Caco-2 (cell line): Measurements from ENCODE around the gene IMPDH2. TPM values are rescaled to one million over a fixed set of nuclear protein-coding genes. Genes with fewer than 3 reads are reported as not detected.

Experiments
- BruUV-seq: library from RNA; stranded (reverse); fragments of 400-500 nt; replicated peaks from 2 replicates; lab custom pipeline; 2021; lab: Mats Ljungman, UMichigan
- CTCF ChIA-PET: fragments of 300-600 bp; sonication (Branson Sonifier 250); formaldehyde crosslinking; loops from one replicate; lab custom pipeline; 2022; ENCODE audit warnings: antibody characterized with exemption; lab: Charles Lee
- POLR2A ChIA-PET: fragments of 300-600 bp; sonication (Branson Sonifier 250); formaldehyde crosslinking; loops from one replicate; lab custom pipeline; 2022; ENCODE audit warnings: antibody characterized with exemption; lab: Charles Lee
- DNase-seq, 2 experiments: peaks; one replicate each; pipeline versions ENCODE4 v3.0.0 to v3.0.0-alpha.2; 2020 to 2022
- H3K27me3 ChIP-seq: replicated peaks from 2 replicates; pipeline ENCODE4 v1.6.0; 2011; ENCODE audit warnings: low read length; ENCODE audit not compliant: control insufficient read depth, insufficient read depth
- H3K36me3 ChIP-seq: 2 replicates; pipeline ENCODE4 v1.5.1; 2011; ENCODE audit warnings: low read length; ENCODE audit not compliant: control insufficient read depth, insufficient read depth
- H3K4me1 ChIP-seq: fragments of 250-450 bp; sonication (Bioruptor Pico); 2 replicates; pipeline ENCODE4 v1.5.1; 2020; ENCODE audit warnings: mild to moderate bottlenecking
- H3K4me3 ChIP-seq: 2 replicates; pipeline ENCODE4 v1.5.1; 2011; ENCODE audit warnings: low read depth, mild to moderate bottlenecking, control low read depth, low read length
- H3K9me3 ChIP-seq: fragments of 250-450 bp; sonication (Bioruptor Pico); 2 replicates; pipeline ENCODE4 v1.5.1; 2020; ENCODE audit warnings: mild to moderate bottlenecking, moderate library complexity
- H3K27ac Mint-ChIP-seq: one replicate; pipeline ENCODE4 v1.8.0; 2022; ENCODE audit warnings: mixed read lengths; ENCODE audit not compliant: unreplicated experiment
- H3K27me3 Mint-ChIP-seq: one replicate; pipeline ENCODE4 v1.8.0; 2022; ENCODE audit warnings: mixed read lengths; ENCODE audit not compliant: insufficient read depth, unreplicated experiment
- H3K36me3 Mint-ChIP-seq: one replicate; pipeline ENCODE4 v1.8.0; 2022; ENCODE audit warnings: mild to moderate bottlenecking, mixed read lengths; ENCODE audit not compliant: insufficient read depth, unreplicated experiment
- H3K4me1 Mint-ChIP-seq: one replicate; pipeline ENCODE4 v1.8.0; 2022; ENCODE audit warnings: low read depth, mixed read lengths; ENCODE audit not compliant: unreplicated experiment
- H3K4me3 Mint-ChIP-seq: one replicate; pipeline ENCODE4 v1.8.0; 2022; ENCODE audit warnings: mild to moderate bottlenecking, moderate library complexity, mixed read lengths; ENCODE audit not compliant: unreplicated experiment
- H3K9me3 Mint-ChIP-seq: one replicate; pipeline ENCODE4 v1.8.0; 2022; ENCODE audit warnings: mixed read lengths; ENCODE audit not compliant: unreplicated experiment
- CTCF ChIP-seq, 2 experiments: fragments of 200-600 bp in 1 of 2; IDR thresholded peaks; 1 replicate in 1 of 2; 2 replicates in 1 of 2; pipeline versions ENCODE4 v1.5.1 to v1.8.0; 2011 to 2022; ENCODE audit warnings: antibody characterized with exemption in 1 of 2, control low read depth in 1 of 2, inconsistent platforms in 1 of 2, low read depth in 1 of 2, low read length in 1 of 2, mild to moderate bottlenecking in 1 of 2, moderate library complexity in 1 of 2; ENCODE audit not compliant: insufficient read depth in 1 of 2, severe bottlenecking in 1 of 2, unreplicated experiment in 1 of 2
- intact Hi-C: fragments of 100-400 bp; cut with micrococcal nuclease; formaldehyde crosslinking; loops from one replicate; pipeline ENCODE4 v1.10.0; 2022; ENCODE audit not compliant: unreplicated experiment
- total RNA-seq: library from RNA; stranded (reverse); gene quantifications from 2 replicates; pipeline ENCODE4 v1.2.3, GENCODE V29; 2022

Gene IMPDH2
- total RNA-seq, 1 experiment from 2014 or later, result 233 TPM

- DNase-seq, result peak in 1 of 2 experiments; percentile 37
- no TSS peak for BruUV-seq
- H3K27ac Mint-ChIP-seq, result peak overlapping the region; percentile 71
- H3K4me3 Mint-ChIP-seq, result peak overlapping the region; percentile 82
- intact Hi-C loops, result no loop called here
- H3K27me3 ChIP-seq, result no peaks in the 10 kb centered on the region
- peaks cover 5% of the 10 kb centered on the region for H3K36me3 ChIP-seq
- POLR2A ChIA-PET, result interaction anchor here (0.7 to 3.2 kb wide), 3 partner anchors 10 to 76 kb away, joined by 3 to 26 read pairs (median 4); partner anchors contain the start of genes QRICH1 and WDR6
- peak overlapping the region; percentile 83 for H3K4me3 ChIP-seq
- H3K4me1 ChIP-seq, result no peaks in the 10 kb centered on the region
- H3K9me3 Mint-ChIP-seq, result no peaks in the 10 kb centered on the region
- H3K4me1 Mint-ChIP-seq, result no peaks in the 10 kb centered on the region
- peaks cover 77% of the 10 kb centered on the region for H3K36me3 Mint-ChIP-seq
- no peaks in the 10 kb centered on the region for H3K9me3 ChIP-seq
- H3K27me3 Mint-ChIP-seq, result no peaks in the 10 kb centered on the region
- TF ChIP-seq CTCF (IDR thresholded peaks at IDR 0.05; ENCODE audit: insufficient read depth in 1 of 2, low read depth in 1 of 2, low read length in 1 of 2, severe bottlenecking in 1 of 2, unreplicated experiment in 1 of 2), result no peak
- CTCF ChIA-PET, result interaction anchor here (1.0 to 2.7 kb wide), 4 partner anchors 10 to 323 kb away, joined by 3 to 14 read pairs (median 10); partner anchors contain the start of genes USP4 and WDR6
Measured at GRCh38 chr3:49017229-49017970, 11.8 kb downstream of the IMPDH2 start.

GRCh38 chr3:49016414-49017228 is 12.6 kb downstream of the IMPDH2 start:
- H3K4me3 Mint-ChIP-seq, result peak overlapping the region; percentile 82
- Histone ChIP-seq H3K27me3 (no peaks in the 10 kb centered on the region), H3K9me3 (no peaks in the 10 kb centered on the region), H3K36me3 (peaks cover 5% of the 10 kb centered on the region), H3K4me3 (no peak overlapping the region), H3K4me1 (no peaks in the 10 kb centered on the region)
- no peaks in the 10 kb centered on the region for H3K27me3 Mint-ChIP-seq
- DNase-seq, result no peak
- BruUV-seq, result no TSS peak
- peak overlapping the region; percentile 71 for H3K27ac Mint-ChIP-seq
- ChIA-PET CTCF (interaction anchor here (1.0 to 2.7 kb wide), 4 partner anchors 9 to 323 kb away, joined by 3 to 14 read pairs (median 10); partner anchors contain the start of genes USP4 and WDR6), POLR2A (interaction anchor here (3.2 kb wide), 1 partner anchor 9 kb away, joined by 26 read pairs; the partner anchor contains the start of gene WDR6)
- intact Hi-C loops, result no loop called here
- H3K4me1 Mint-ChIP-seq, result no peaks in the 10 kb centered on the region
- H3K36me3 Mint-ChIP-seq, result peaks cover 80% of the 10 kb centered on the region
- TF ChIP-seq CTCF (IDR thresholded peaks at IDR 0.05; ENCODE audit: insufficient read depth in 1 of 2, low read depth in 1 of 2, low read length in 1 of 2, severe bottlenecking in 1 of 2, unreplicated experiment in 1 of 2), result no peak
- no peaks in the 10 kb centered on the region for H3K9me3 Mint-ChIP-seq

- intact Hi-C loops, result no loop called here
- no peaks in the 10 kb centered on the region for H3K9me3 ChIP-seq
- H3K4me1 Mint-ChIP-seq, result no peaks in the 10 kb centered on the region
- no peak overlapping the region for H3K4me3 Mint-ChIP-seq
- peaks cover 82% of the 10 kb centered on the region for H3K36me3 Mint-ChIP-seq
- DNase-seq, result no peak
- H3K27me3 ChIP-seq, result no peaks in the 10 kb centered on the region
- no peak overlapping the region for H3K4me3 ChIP-seq
- H3K36me3 ChIP-seq, result peaks cover 5% of the 10 kb centered on the region
- POLR2A ChIA-PET, result no interaction called here
- BruUV-seq, result no TSS peak
- CTCF ChIA-PET, result interaction anchor here (2.7 to 3.6 kb wide), 2 partner anchors 9 to 28 kb away, joined by 14 to 29 read pairs; partner anchors contain the start of gene WDR6
- H3K27ac Mint-ChIP-seq, result peak overlapping the region; percentile 51
- H3K27me3 Mint-ChIP-seq, result no peaks in the 10 kb centered on the region
- TF ChIP-seq CTCF (IDR thresholded peaks at IDR 0.05; ENCODE audit: insufficient read depth in 1 of 2, low read depth in 1 of 2, low read length in 1 of 2, severe bottlenecking in 1 of 2, unreplicated experiment in 1 of 2), result no peak
- H3K9me3 Mint-ChIP-seq, result no peaks in the 10 kb centered on the region
- H3K4me1 ChIP-seq, result no peaks in the 10 kb centered on the region
Measured at GRCh38 chr3:49015765-49016164, 13.4 kb downstream of the IMPDH2 start.
